A673 (cell line): ENCODE data around the gene SGPL1. TPM values are rescaled to one million over a fixed set of nuclear protein-coding genes. Genes with fewer than 3 reads are reported as not detected.

Source experiments
- BruUV-seq: library from RNA; stranded (reverse); fragments of 400-500 nt; replicated peaks from 2 replicates; lab custom pipeline; 2021; lab: Mats Ljungman, UMichigan
- CTCF ChIA-PET: fragments of 300-600 bp; sonication (Branson Sonifier 250); formaldehyde crosslinking; loops from one replicate; lab custom pipeline; 2022; ENCODE audit warnings: antibody characterized with exemption; lab: Charles Lee
- POLR2A ChIA-PET: fragments of 300-600 bp; sonication (Branson Sonifier 250); formaldehyde crosslinking; loops from one replicate; lab custom pipeline; 2022; ENCODE audit warnings: antibody characterized with exemption; ENCODE audit not compliant: low non-redundant PET; lab: Charles Lee
- DNase-seq: peaks from one replicate; pipeline ENCODE4 v3.0.0-alpha.2; 2015; ENCODE audit warnings: low spot score
- H3K27ac ChIP-seq: fragments of 200-600 bp; sonication (generic); 2 replicates; pipeline ENCODE4 v1.5.1; 2016; ENCODE audit warnings: mixed run types, low read depth, mild to moderate bottlenecking, mixed read lengths, antibody characterized with exemption, low read length; ENCODE audit not compliant: poor library complexity, severe bottlenecking
- H3K27me3 ChIP-seq: fragments of 200-600 bp; sonication (generic); replicated peaks from 2 replicates; pipeline ENCODE4 v1.6.1; 2017; ENCODE audit warnings: mixed run types, low read depth, mild to moderate bottlenecking, mixed read lengths, antibody characterized with exemption, low read length; ENCODE audit not compliant: insufficient read depth, poor library complexity
- H3K36me3 ChIP-seq: fragments of 200-600 bp; sonication (generic); 2 replicates; pipeline ENCODE4 v1.6.1; 2016; ENCODE audit warnings: mixed run types, mild to moderate bottlenecking, mixed read lengths, antibody characterized with exemption, low read length; ENCODE audit not compliant: insufficient read depth, poor library complexity, severe bottlenecking
- H3K4me1 ChIP-seq: fragments of 200-600 bp; sonication (generic); 2 replicates; pipeline ENCODE4 v1.6.1; 2017; ENCODE audit warnings: mixed run types, mild to moderate bottlenecking, mixed read lengths, antibody characterized with exemption, low read length; ENCODE audit not compliant: insufficient read depth, poor library complexity, severe bottlenecking
- H3K4me3 ChIP-seq: fragments of 200-600 bp; sonication (generic); 2 replicates; pipeline ENCODE4 v1.5.1; 2016; ENCODE audit warnings: low read depth, mixed run types, mild to moderate bottlenecking, mixed read lengths, low read length; ENCODE audit not compliant: poor library complexity, severe bottlenecking
- H3K9me3 ChIP-seq: fragments of 200-600 bp; sonication (generic); 2 replicates; pipeline ENCODE4 v1.6.1; 2016; ENCODE audit warnings: mixed run types, low read depth, mild to moderate bottlenecking, mixed read lengths, antibody characterized with exemption, low read length; ENCODE audit not compliant: poor library complexity, severe bottlenecking
- EZH2 ChIP-seq: fragments of 200-600 bp; sonication (generic); IDR thresholded peaks from 2 replicates; pipeline ENCODE4 v1.6.1; 2017; ENCODE audit warnings: borderline replicate concordance, low read depth, mild to moderate bottlenecking, mixed read lengths, antibody characterized with exemption, low read length; ENCODE audit not compliant: poor library complexity, severe bottlenecking
- intact Hi-C: fragments of 100-400 bp; cut with micrococcal nuclease; formaldehyde crosslinking; loops from one replicate; pipeline ENCODE4 v1.10.0; 2022; ENCODE audit not compliant: unreplicated experiment
- total RNA-seq: library from RNA; stranded (reverse); gene quantifications from 2 replicates; pipeline ENCODE4 v1.2.3, GENCODE V29; 2021
- TF ChIP-seq, protein P1 (sequence below): fragments of 300-800, 200-600 bp; sonication (generic); conservative IDR thresholded peaks from 2 replicates; pipeline ENCODE4 v1.5.1; 2017; ENCODE audit warnings: low read depth, mild to moderate bottlenecking, antibody characterized with exemption, low read length, moderate library complexity, mixed read lengths

SGPL1 gene
- total RNA-seq, 1 experiment from 2014 or later: 48.6 TPM

DNA sequence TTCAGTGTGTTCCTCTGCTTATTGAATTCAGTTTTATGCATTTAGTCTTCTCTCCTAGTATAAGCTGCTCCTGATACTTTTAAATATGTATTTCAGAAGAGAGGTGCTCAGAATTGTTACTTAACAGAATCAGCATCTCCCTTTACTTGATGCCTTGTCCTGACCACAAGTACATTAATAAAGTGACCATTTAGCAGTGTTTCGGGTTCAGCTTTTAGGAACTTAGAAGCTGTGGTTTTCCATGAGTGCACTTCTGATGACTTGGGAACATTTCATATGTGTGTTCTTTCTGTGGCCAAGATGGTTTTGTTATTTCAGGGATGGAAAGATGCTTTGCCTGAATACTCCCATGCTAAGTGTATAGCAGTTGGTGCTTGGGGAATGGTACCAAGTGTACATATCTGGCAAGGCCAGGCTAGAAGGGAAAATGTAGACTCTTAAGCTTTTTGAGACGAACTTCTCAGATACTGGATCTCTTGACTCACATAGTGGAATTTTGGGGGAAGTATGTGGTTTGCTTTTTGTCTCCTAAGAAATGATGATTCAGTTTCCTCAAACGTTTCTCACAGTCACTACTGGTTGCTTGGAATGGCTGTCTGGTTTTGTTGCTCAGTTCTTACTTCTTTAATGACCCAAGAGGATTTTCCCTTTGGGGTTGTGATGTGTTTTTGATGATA is 17.2 kb downstream of the SGPL1 start:
- ChIA-PET CTCF (no interaction called here), POLR2A (interaction anchor here (0.6 kb wide), 1 partner anchor 10 kb away, joined by 8 read pairs; no protein-coding TSS in a partner anchor)
- no peak overlapping the region for H3K4me3 ChIP-seq

DNA sequence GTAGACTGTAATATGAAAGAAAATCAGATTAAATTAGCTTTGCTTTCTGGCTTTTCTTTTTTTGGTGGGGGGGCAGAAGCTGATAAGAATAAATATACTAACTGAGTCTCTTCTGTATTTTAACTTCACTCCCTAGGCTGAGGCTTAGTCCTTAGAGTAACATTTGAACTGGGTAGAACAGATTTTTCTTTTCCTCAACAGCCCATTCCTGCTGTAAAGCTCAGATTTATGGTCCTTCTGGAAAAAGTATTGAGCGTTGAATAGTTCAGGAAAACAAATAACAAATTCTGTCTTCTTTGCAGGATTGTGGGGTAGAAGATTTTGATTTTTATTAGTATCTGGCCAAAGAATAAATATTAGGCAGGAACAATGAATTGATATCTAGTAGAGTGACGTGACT is 17.9 kb downstream of the SGPL1 start:
- no peak overlapping the region for H3K4me3 ChIP-seq
- no peak overlapping the region for H3K27ac ChIP-seq
- H3K9me3 ChIP-seq: no peaks in the 10 kb centered on the region
- ChIA-PET CTCF (no interaction called here), POLR2A (no interaction called here)
- H3K4me1 ChIP-seq: no peaks in the 10 kb centered on the region
- no peak for DNase-seq
- no peaks in the 10 kb centered on the region for H3K36me3 ChIP-seq
- intact Hi-C loops: no loop called here
- no TSS peak for BruUV-seq
- no peaks in the 10 kb centered on the region for H3K27me3 ChIP-seq
- no peak for TF ChIP-seq EZH2
- TF ChIP-seq, protein P1, sequence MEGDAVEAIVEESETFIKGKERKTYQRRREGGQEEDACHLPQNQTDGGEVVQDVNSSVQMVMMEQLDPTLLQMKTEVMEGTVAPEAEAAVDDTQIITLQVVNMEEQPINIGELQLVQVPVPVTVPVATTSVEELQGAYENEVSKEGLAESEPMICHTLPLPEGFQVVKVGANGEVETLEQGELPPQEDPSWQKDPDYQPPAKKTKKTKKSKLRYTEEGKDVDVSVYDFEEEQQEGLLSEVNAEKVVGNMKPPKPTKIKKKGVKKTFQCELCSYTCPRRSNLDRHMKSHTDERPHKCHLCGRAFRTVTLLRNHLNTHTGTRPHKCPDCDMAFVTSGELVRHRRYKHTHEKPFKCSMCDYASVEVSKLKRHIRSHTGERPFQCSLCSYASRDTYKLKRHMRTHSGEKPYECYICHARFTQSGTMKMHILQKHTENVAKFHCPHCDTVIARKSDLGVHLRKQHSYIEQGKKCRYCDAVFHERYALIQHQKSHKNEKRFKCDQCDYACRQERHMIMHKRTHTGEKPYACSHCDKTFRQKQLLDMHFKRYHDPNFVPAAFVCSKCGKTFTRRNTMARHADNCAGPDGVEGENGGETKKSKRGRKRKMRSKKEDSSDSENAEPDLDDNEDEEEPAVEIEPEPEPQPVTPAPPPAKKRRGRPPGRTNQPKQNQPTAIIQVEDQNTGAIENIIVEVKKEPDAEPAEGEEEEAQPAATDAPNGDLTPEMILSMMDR: no peak

More for the DNA sequence above, 17.2 kb downstream of the SGPL1 start:
- Histone ChIP-seq H3K27me3 (no peaks in the 10 kb centered on the region), H3K9me3 (no peaks in the 10 kb centered on the region), H3K36me3 (no peaks in the 10 kb centered on the region), H3K4me1 (no peaks in the 10 kb centered on the region), H3K27ac (no peak overlapping the region)
- DNase-seq: no peak
- TF ChIP-seq EZH2: no peak
- TF ChIP-seq, protein P1: no peak
- no TSS peak for BruUV-seq
- intact Hi-C loops: no loop called here

DNA sequence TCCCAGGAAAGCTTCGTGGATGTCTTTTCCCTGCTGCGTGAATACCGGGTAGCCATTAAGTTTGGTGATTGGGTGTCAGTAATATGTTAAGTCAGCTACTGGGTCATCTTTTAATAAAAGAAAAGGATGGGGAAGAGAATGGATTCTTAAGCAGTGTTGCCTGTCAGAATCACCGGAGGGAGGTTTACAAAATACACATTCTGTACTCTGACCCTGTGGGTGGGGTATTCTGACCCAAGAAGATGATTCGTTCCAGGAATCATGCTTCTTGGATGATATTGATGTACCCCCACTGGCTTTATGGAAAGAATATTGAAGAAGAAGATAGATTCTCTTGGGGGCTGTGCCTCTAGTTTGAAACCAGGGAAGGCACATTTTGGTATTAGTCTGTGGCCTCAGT is 18.3 kb downstream of the SGPL1 start:
- no peaks in the 10 kb centered on the region for H3K9me3 ChIP-seq
- DNase-seq: no peak
- H3K27me3 ChIP-seq: no peaks in the 10 kb centered on the region
- no peaks in the 10 kb centered on the region for H3K36me3 ChIP-seq
- H3K4me3 ChIP-seq: no peak overlapping the region
- H3K27ac ChIP-seq: no peak overlapping the region
- no peak for TF ChIP-seq EZH2
- ChIA-PET POLR2A (no interaction called here), CTCF (no interaction called here)
- BruUV-seq: no TSS peak
- intact Hi-C loops: no loop called here
- no peaks in the 10 kb centered on the region for H3K4me1 ChIP-seq
